CD4-positive, alpha-beta T cell treated with Interleukin-15 for 4 hours (primary cell): Measurements from ENCODE around the gene HS2ST1.

ENCODE experiments used
- DNase-seq: peaks from one replicate; pipeline ENCODE4 v3.0.0-alpha.2; 2020; ENCODE audit warnings: low spot score

HS2ST1 gene

DNA sequence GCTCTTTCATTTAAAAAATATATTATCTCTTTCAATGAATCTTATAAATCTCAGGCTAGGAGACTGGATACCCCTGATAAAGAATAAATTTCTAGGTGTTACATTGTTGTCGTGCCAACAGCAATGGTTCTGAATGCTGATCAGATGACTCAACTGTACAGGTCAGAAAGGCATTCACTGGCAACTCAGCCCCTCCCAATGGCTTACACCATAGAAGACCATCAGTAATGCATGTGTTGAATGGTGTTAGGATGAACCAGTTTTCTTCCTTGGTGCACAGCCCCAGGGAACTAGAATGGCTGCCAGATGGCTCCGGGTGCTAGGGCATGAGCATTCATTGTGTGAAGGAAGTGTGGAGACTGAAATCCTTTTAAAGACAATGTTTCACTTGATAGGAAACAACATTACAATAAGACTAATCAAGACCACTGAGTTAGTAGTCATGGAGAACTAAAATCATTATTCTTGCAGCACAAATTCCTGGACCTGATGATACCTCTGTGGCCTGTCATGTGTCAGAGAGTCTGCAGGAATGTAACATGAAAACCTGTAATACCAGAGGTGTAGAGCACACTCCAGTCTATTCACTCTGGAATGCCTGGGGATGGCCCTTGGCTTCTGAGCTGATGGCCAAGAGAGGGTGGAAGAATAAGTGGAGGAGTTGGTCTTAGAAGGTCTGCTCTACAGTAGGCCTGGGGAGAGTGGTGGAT is 226.6 kb downstream of the HS2ST1 start:
- DNase-seq, result no peak

DNA sequence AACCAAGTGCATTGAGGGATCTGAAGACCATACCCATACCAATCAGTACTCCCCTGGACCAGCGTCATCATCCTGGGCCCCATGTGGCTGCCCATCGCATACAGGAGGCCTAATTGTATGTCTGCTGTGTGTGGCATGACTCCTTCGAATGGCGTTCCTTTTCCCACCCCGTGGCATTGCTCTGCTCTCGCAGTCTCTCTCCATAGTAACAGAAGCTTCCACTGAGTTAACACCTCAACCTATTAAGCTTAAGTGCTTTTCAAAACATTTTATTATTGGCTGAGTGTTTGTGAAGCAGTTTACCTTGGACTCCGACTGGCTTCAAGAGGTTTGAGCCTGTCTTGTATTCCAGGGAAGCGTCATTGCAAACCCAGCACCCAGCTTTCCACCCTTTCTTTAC is 227.1 kb downstream of the HS2ST1 start:
- no peak for DNase-seq

DNA sequence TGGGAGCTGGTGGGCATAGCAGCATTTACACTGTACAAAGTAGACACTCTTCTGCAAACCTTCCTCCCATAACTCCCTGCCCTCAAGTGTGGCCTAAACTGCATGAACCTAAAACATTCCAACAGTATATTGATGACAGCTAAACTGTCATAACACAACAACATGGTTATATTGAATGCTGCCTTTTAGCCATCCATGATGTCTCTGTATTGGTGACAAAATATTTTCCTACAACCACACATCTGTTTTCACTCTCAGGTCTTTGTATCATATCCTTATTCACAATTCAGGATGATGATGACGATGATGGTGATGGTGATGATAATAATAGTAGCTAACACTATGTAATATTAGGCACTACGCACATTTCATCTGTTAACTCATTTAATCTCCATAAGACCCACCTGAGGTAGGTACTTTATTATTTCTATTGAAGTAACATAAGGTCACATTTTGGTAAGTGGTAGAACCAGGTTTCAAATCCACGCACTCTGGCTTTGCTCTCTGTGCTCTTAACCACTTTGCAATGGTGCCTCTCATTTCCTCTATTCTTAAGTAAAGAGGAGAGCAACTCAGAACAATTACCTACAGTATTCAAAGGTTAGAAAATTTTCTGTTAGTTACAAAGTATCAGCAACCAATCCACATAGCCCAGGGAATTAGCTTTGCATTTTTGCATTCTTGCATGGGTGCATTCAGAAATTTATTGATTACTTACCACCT is 229.1 kb downstream of the HS2ST1 start:
- no peak for DNase-seq

DNA sequence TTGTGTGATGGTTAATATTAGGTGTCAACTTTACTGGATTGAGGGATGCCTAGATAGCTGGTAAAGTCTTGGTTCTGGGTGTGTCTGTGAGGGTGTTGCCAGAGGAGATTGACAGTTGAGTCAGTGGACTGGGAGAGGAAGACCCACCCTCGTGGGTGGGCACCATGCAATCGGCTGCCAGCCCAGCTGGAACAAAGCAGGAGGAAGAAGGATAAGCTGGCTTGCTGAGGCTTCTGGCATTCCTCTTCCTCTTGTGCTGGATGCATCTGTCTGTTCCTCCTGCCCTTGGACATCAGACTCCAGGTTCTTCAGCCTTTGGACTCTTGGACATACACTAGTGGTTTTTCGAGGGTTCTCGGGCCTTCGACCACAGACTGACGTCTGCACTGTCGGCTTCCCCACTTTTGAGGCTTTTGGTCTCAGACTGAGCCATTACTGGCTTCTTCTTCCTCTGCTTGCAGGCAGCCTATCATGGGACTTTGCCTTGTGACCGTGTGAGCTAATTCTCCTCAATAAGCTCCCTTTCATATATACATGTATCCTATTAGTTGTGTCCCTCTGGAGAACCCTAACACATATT is 230.0 kb downstream of the HS2ST1 start:
- no peak for DNase-seq

DNA sequence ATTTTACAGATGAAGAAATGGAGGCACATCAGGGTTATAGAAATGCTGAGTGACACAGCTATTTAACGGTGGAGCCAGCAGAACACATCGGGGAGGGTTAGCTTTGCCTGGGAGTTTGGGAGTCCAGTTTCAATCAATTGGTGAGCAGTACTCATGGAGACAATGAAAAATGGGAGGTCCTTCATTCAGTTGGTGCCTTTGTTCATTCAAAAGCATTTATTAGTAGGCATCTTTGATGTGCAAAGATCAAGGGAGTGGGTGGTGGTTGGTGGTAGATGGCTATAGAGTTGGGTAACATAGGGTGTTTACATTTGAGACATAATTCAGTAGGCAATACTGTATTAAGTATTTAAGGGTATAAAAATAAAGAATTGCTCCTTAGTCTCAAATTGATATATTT is 230.5 kb downstream of the HS2ST1 start:
- no peak for DNase-seq

DNA sequence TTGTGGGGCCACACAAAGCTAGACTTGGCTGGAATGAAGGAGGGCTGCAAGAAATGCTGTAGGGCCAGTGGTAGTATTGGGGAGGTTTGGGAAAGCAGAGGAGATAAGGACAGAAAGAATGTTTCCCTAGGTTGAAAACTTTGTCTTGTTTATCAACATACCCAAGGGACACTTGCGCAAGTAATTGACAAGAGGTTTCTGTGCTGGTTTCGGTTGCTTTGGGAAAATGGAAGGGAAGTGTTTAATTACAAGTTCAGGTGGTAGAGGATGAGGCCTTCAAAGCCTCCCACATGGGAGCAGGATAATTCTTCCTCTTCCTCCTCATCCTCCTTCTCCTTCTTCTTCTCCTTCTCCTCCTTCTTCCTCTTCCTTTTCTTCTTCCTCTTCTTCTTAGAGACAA is 232.1 kb downstream of the HS2ST1 start:
- no peak for DNase-seq

DNA sequence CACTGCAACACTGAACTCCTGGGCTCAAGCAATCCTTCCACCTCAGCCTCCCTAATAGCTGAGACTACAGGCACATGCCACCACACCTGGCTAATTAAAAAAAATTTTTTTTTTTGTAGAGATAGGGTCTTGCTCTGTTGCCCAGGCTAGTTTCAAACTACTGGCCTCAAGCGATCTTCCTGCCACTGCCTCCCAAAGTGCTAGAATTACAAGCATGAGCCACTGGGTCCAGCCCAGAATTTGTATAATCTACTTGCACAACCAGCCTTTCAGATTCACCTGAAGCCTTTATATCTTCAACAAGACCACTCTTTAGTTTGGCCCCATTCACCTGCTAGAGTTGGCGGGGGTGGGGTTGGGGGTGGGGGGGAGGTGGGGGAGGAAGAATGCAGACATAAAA is 232.6 kb downstream of the HS2ST1 start:
- DNase-seq, result no peak

DNA sequence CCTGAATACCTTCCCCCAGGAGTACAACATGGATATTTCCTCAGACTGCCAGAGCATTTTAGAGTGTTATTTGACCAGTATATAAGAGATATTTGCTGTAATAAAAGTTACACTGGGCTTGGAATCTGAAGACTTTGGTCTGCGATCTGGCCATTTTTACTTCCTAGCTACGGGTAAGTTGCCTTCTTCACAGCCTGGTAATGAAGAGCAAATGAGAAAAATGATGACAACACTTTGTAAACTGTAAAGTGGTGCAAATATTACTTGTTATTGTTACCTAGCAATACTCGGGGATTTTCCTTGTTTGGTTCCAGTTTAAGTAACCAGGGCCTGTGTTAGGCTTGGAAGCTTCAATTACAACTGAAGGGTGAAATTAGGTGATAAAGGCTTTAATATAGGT is 233.4 kb downstream of the HS2ST1 start:
- DNase-seq, result no peak

DNA sequence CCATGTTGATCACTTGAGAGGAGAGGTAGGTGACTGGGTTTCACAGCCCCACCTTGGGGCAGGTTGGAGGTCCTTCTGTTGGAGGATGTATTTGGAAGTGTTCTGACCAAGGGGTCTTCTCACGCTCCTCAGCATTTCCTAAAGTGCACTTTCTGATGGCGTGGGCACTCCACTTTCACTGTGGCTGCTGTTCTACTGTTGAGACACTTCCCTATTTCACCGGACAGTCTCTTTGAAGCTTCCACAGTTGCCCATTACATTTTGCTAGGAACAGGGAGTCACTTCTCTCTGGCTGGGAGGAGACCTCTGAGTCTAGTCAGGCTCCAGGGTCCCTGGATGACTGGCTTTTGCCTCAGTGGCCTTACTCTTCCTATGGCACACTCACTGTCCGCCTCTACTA is 234.2 kb downstream of the HS2ST1 start:
- no peak for DNase-seq

DNA sequence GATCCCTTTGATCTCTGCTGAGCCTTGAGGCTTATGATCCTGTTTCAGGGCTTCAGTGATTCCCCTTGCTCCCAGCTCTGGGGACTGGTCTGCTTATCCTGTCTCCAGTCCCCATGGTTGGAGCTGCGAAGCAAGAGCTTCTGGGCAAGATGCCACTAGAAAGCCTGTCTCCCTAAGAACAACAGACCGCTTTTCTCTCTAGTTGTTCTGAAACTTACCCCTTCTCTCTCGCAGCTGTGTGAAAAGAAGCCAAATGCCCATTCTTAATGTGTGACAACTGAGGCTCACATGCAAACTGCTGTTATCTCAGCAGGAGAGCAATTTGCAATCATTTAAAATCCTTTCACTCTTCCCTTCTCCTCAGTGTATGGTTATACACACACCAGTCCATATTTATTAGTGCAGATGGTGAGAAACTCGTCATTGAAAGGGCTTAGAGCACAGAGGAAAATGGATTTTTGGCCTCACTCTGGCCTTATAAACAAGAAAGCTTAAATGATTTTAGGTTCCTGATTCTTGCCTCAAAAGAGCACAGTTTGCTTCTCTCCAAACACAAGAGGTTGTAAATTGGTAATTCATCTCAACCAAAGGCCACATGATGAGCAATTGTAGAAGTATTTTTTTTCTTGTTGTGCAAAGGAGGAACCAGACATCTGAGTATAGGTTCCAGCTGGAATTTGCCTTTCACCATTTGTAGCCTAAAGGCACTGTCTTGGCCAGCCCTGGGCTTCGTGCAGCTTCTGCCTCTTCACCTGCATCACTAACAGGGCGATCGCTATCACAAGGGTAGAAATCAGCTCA is 235.0 kb downstream of the HS2ST1 start:
- no peak for DNase-seq

DNA sequence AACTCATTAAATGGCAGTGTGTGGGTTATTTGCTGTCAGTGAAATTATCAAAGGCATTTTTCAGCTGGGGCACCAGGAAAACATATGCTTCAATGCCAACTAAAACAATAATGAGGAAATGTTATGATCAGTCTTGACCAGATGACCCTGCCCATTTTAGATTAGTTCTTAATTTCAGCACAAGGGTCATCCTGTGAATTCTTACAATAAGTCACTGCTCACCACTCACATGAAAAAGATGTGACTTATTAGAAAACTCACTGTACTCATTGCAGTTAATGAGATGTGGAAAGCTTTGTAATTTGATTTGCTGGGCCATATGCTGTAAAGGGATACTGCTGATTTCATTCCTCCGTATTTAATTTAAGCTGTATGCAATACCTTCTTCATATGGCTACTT is 235.7 kb downstream of the HS2ST1 start:
- no peak for DNase-seq

DNA sequence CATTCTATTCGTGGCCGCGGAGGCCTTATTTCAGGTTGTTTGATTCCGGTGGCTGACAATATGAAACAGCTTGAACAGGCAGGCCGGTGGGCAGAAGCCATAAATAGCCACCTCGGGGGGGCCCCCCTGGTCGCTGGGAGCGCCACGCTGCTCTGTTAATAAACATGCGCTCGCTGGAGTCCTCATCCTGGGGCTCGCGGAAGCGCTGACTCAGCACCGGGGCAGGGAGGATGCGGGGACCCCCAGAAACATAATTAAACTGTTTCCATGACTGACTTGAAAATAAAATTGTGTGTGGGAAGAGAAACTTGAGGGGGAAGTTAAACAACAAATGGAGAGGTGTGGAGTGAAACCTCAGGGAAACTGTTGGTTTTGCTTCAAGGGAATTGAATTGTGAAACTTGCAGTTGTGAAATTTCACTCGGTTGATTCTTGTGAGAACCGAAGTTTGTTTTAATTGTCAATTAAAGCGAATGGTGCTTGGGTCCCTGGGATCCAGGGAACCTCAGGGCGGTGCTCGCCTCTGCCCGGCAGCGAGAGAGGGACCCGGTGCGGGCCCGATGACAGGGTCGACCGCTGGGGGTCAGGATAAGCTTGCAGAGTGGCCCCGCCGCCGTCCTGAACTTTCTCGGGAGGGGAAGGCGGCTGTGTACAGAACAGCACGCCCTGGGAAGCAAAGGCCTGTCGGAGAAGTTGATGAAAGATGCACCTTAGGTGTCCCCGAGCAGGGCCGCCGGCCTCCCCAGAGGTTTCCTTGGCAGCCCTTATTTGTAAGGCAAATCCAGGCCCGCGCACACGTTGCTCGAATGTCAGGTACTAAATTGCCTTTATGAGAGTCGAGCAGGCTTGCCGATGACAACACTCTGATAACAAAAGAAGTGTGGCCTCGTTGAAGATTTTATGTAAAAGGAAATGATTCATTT is 237.3 kb downstream of the HS2ST1 start:
- DNase-seq, result no peak

DNA sequence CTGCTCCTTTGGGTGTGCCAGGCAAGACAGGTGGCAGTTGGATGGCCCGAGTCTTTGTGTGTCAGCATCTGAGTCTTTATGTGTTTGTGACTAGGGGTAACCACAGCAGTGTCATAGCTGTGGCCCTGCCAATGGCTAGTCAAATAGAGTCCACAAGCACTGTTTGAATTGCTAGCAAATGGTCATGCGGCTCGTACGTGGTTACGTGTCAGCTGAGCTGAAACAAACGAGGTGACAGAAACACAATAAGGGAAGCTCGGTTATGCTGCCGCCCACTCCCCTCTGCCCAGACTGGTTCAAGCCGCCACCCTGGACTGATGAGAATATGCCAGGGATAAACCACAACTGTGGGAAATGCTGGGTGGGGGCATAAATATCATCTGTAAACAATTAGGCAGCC is 239.9 kb downstream of the HS2ST1 start:
- DNase-seq, result no peak

DNA sequence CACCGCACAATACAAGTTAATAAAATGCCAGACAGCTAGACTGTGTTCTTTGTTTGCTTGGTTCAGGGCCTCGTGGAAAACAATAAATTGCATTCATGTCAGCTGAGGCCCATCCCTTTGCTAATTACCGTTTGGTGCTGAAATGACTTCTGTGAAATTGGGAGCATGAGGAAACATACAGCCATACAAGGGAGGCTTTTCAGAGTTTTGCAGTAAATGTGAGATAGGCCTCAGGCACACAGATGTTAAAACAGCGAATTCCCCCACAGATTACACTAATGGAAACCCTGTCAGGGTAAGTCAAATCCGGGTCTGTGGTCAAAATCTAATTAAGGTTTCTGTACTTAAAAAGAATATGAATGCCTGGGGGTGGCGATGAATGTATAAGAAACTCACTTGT is 240.7 kb downstream of the HS2ST1 start:
- no peak for DNase-seq

DNA sequence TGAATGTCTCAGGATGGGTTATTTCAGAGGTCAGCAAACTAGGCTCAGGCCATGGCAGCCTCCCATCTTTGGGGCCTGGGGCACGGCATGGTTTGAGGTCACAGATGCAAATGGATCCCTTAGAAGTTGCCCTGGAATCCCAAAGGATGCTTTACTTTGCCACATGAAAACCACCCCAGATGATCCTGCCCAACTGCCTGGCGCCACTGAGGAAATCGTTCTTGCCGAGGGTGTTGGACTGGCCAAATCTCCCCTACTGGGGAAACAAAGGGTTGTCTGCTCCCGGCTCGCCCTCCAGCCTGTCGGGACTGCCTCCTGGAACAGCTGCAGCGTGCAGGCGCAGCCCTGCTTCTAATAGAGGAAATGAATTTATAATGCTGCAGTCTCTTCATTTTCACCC is 241.2 kb downstream of the HS2ST1 start:
- DNase-seq, result no peak

DNA sequence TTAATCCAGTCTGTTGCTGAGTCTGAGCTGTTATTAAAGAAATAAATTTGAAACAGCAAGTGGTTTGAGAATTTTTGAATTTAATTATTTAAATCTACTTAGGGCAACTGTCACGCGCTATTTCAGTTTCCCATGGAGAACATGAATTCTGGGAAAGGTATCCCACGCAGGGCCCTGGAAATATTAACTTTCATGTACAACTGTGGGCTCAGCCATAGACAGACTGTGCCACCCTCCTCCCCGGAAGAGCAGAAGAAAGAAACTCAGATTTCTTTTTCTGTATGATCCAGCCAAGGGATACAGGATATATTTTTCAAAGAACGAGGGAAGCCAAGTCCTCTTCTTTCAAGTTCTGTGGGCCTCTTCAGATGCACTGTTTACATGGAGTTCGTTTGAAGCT is 241.7 kb downstream of the HS2ST1 start:
- DNase-seq, result no peak

DNA sequence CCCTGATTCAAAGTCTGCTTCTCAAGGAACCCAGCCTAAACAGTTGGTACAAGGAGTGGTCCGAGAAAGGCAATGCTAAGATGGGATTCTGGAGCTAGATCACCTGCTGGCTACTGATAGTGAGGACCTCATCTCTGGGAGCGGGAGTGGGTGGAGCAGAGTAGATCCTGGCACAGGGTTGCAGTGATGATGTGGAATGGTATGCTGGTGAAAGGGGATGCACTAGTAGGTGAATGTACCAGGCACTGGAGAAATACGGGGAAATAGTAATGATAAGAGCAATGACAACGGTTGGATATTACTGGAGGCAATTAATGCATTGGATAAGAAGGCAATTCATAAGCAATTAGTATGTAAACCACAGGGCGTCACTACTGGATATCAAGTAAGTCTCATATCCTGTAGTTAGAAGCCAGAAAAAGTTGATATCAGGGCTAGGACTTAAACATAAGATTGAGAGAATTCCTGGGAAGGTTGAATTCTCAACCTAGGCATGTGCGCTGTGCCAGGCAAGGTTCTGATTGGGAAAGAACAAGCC is 245.0 kb downstream of the HS2ST1 start:
- DNase-seq, result no peak
